IMR-90 (cell line): ENCODE data around the gene S100A2.

ENCODE experiments used
- CTCF ChIP-seq: conservative IDR thresholded peaks from 2 replicates; pipeline ENCODE4 v1.5.1; 2012; ENCODE audit warnings: mild to moderate bottlenecking, low read depth, low read length, improper control_type of control experiment
- NFE2L2 ChIP-seq: fragments of 150-350 bp; IDR thresholded peaks from 2 replicates; pipeline ENCODE4 v1.6.1; 2016; ENCODE audit warnings: low read depth, mild to moderate bottlenecking, low read length
- RAD21 ChIP-seq: IDR thresholded peaks from 2 replicates; pipeline ENCODE4 v1.6.1; 2012; ENCODE audit warnings: low read length, improper control_type of control experiment
- RFX5 ChIP-seq: IDR thresholded peaks from 2 replicates; pipeline ENCODE4 v1.8.0; 2012; ENCODE audit warnings: low read depth, mild to moderate bottlenecking, low read length, moderate library complexity

- TF ChIP-seq CTCF (no peak), RAD21 (no peak), NFE2L2 (no peak), RFX5 (no peak)
Observed at GRCh38 chr1:153597206-153597605, 31.6 kb upstream of the S100A2 start.
